ENCODE measurements around the gene OR7G3.

DNA sequence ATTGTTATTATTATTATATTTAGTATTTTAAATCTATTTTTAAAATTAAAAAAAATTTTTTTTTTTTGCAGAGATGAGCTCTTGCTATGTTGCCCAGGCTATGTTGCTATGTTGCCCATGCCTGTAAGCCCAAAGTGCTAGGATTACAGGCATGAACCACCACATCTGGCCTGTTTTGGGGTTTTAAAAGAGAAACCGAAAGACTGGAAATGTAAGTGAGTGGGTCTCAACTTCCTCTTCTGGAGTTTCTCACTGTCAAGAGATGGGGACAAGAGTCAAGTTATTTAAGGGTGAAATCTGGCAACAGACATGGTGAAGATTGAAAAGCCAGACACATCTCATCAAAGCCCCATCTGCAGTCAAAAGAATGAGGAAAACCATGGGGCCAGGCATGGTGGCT lies 4.2 kb upstream of the OR7G3 start:
- TF ChIP-seq GATA3 (IDR thresholded peaks at IDR 0.05; ENCODE audit: low read depth, low read length) (no peak), GATA2 (IDR thresholded peaks at IDR 0.05; ENCODE audit: low read depth, low read length) (no peak)

Data from SH-SY5Y (cell line).